ENCODE measurements around the gene MPRIP. TPM values are rescaled to one million over a fixed set of nuclear protein-coding genes. Genes with fewer than 3 reads are reported as not detected.

The MPRIP gene
- total RNA-seq, 1 experiment from 2014 or later, result 140 TPM

GRCh38 chr17:17032131-17032692 lies 10.0 kb upstream of the MPRIP start:
- DNase-seq (ENCODE audit: low spot score) (no peak), ATAC-seq (no peak)
- H3K27ac Mint-ChIP-seq, result no peak overlapping the region
- no peaks in the 10 kb centered on the region for H3K36me3 Mint-ChIP-seq
- H3K9me3 Mint-ChIP-seq, result no peaks in the 10 kb centered on the region
- TF ChIP-seq ATF2 (CRISPR knock-in tag; IDR thresholded peaks at IDR 0.05; ENCODE audit: borderline replicate concordance, low read depth) (no peak), HMGA2 (CRISPR knock-in tag; IDR thresholded peaks at IDR 0.05) (no peak), ZNF138 (CRISPR knock-in tag; conservative IDR thresholded peaks at IDR 0.05) (no peak)
- TF ChIP-seq, protein P1, sequence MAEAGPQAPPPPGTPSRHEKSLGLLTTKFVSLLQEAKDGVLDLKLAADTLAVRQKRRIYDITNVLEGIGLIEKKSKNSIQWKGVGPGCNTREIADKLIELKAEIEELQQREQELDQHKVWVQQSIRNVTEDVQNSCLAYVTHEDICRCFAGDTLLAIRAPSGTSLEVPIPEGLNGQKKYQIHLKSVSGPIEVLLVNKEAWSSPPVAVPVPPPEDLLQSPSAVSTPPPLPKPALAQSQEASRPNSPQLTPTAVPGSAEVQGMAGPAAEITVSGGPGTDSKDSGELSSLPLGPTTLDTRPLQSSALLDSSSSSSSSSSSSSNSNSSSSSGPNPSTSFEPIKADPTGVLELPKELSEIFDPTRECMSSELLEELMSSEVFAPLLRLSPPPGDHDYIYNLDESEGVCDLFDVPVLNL (CRISPR knock-in tag; IDR thresholded peaks at IDR 0.05; ENCODE audit: borderline replicate concordance, low read depth), result no peak
- TF ChIP-seq, protein P2, sequence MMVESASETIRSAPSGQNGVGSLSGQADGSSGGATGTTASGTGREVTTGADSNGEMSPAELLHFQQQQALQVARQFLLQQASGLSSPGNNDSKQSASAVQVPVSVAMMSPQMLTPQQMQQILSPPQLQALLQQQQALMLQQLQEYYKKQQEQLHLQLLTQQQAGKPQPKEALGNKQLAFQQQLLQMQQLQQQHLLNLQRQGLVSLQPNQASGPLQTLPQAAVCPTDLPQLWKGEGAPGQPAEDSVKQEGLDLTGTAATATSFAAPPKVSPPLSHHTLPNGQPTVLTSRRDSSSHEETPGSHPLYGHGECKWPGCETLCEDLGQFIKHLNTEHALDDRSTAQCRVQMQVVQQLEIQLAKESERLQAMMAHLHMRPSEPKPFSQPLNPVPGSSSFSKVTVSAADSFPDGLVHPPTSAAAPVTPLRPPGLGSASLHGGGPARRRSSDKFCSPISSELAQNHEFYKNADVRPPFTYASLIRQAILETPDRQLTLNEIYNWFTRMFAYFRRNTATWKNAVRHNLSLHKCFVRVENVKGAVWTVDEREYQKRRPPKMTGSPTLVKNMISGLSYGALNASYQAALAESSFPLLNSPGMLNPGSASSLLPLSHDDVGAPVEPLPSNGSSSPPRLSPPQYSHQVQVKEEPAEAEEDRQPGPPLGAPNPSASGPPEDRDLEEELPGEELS (CRISPR knock-in tag; IDR thresholded peaks at IDR 0.05), result no peak
- peaks cover 35% of the 10 kb centered on the region for H3K4me1 Mint-ChIP-seq
- CTCF ChIA-PET, result interaction anchor here (0.9 kb wide), 1 partner anchor 110 kb away, joined by 3 read pairs; no protein-coding TSS in a partner anchor
- POLR2A ChIA-PET, result interaction anchor here (1.3 kb wide), 1 partner anchor 9 kb away, joined by 3 read pairs; the partner anchor contains the start of gene MPRIP
- H3K4me3 Mint-ChIP-seq, result no peak overlapping the region
- no peaks in the 10 kb centered on the region for H3K27me3 Mint-ChIP-seq (ENCODE audit: low read depth)

DNA sequence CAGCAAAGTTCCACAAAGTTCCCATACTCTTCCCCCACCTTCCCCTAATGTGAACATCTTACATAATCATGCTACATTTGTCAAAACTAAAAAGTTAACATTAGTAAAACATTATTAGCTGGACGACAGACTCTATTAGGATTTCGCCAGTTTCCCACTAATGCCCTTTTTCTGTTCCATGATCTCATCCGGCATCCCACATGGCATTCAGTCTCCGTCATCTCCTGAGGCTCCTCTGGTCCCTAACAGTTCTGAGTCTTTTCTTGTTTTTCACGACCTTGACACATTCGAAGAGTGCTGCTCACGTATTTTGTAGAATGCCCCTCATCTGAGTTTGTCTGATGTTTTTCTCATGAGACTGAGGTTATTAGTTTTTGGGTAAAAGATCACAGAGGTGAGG lies 8.8 kb upstream of the MPRIP start:
- H3K27ac Mint-ChIP-seq, result no peak overlapping the region
- ChIA-PET CTCF (no interaction called here), POLR2A (no interaction called here)
- no peak for TF ChIP-seq ZBTB21 (CRISPR knock-in tag; IDR thresholded peaks at IDR 0.05; ENCODE audit: borderline replicate concordance)
- TF ChIP-seq FOXJ3 (CRISPR knock-in tag; IDR thresholded peaks at IDR 0.05; ENCODE audit: borderline replicate concordance), result no peak
- no peak for TF ChIP-seq MYBL2 (CRISPR knock-in tag; IDR thresholded peaks at IDR 0.05)
- TF ChIP-seq, protein P3, sequence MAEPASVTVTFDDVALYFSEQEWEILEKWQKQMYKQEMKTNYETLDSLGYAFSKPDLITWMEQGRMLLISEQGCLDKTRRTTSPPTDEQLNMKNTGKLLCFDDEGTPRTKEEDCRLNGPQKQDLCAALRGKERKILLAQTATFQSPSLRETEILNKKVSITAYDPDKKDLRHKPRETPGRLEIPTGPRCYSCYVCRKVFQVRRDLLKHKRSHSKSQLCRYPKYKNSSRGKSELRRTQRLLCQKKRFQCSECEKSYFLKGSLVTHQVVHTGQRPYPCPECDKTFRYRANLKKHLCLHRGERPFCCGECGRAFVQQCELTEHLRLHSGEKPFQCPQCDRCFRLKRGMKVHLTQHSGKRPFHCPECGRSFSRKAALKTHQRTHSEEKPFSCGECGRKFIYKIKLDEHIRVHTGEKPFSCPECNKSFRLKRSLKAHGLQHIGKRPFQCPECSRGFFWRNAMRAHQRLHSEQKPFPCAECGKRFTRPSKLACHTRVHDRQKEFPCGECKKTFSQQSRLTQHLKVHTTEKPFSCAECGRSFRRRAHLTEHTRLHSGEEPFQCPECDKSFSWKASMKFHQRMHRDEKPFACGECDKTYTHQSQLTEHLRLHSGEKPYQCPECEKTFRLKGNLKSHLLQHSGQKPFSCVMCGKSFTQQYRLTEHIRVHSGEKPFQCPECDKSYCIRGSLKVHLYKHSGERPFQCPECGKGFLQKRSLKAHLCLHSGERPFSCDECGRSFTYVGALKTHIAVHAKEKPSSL (CRISPR knock-in tag; conservative IDR thresholded peaks at IDR 0.05), result no peak
- TF ChIP-seq, protein P4, sequence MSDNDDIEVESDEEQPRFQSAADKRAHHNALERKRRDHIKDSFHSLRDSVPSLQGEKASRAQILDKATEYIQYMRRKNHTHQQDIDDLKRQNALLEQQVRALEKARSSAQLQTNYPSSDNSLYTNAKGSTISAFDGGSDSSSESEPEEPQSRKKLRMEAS (CRISPR knock-in tag; IDR thresholded peaks at IDR 0.05), result no peak
- no peak for TF ChIP-seq HMGA2 (CRISPR knock-in tag; IDR thresholded peaks at IDR 0.05)
- no peak for TF ChIP-seq ETV6 (CRISPR knock-in tag; IDR thresholded peaks at IDR 0.05)
- no peak for TF ChIP-seq CREB1 (CRISPR knock-in tag; IDR thresholded peaks at IDR 0.05)
- no peak for DNase-seq (ENCODE audit: low spot score)
- no peak overlapping the region for H3K4me3 Mint-ChIP-seq
- no peak for ATAC-seq
- no peaks in the 10 kb centered on the region for H3K27me3 Mint-ChIP-seq (ENCODE audit: low read depth)
- no peaks in the 10 kb centered on the region for H3K9me3 Mint-ChIP-seq
- H3K36me3 Mint-ChIP-seq, result no peaks in the 10 kb centered on the region
- peaks cover 28% of the 10 kb centered on the region for H3K4me1 Mint-ChIP-seq

DNA sequence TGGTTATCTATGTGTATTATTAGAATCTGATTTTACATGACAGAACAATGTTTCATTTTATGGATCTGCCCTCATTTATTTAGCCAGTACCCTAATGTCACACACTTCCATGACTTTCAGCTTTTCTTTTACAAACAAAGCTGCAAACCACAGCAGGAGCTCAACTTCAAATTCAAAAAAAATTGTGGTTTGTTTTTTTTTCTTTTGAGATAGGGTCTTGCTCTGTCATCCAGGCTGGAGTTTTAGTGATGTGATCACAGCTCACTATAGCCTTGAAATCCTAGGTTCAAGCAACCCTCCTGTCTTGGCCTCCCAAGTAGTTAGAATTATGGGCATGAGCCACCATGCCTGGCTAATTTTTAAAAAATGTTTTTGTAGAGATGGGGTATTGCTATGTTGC lies 8.2 kb upstream of the MPRIP start:
- ChIA-PET CTCF (no interaction called here), POLR2A (no interaction called here)
- Mint-ChIP-seq H3K27ac (no peak overlapping the region), H3K36me3 (no peaks in the 10 kb centered on the region), H3K27me3 (ENCODE audit: low read depth) (no peaks in the 10 kb centered on the region), H3K4me1 (peaks cover 22% of the 10 kb centered on the region), H3K9me3 (no peaks in the 10 kb centered on the region), H3K4me3 (no peak overlapping the region)
- DNase-seq (ENCODE audit: low spot score) (no peak), ATAC-seq (no peak)
- no peak for TF ChIP-seq ZBTB21 (CRISPR knock-in tag; IDR thresholded peaks at IDR 0.05; ENCODE audit: borderline replicate concordance)
- no peak for TF ChIP-seq SMAD4 (CRISPR knock-in tag; IDR thresholded peaks at IDR 0.05)
- TF ChIP-seq IRF1 (CRISPR knock-in tag; IDR thresholded peaks at IDR 0.05), result no peak
- no peak for TF ChIP-seq JAZF1 (CRISPR knock-in tag; IDR thresholded peaks at IDR 0.05)
- no peak for TF ChIP-seq MYBL2 (CRISPR knock-in tag; IDR thresholded peaks at IDR 0.05)
- TF ChIP-seq ZNF317 (CRISPR knock-in tag; IDR thresholded peaks at IDR 0.05; ENCODE audit: borderline replicate concordance, low read depth), result no peak
- TF ChIP-seq NR1H2 (CRISPR knock-in tag; IDR thresholded peaks at IDR 0.05), result no peak
- TF ChIP-seq, protein P5, sequence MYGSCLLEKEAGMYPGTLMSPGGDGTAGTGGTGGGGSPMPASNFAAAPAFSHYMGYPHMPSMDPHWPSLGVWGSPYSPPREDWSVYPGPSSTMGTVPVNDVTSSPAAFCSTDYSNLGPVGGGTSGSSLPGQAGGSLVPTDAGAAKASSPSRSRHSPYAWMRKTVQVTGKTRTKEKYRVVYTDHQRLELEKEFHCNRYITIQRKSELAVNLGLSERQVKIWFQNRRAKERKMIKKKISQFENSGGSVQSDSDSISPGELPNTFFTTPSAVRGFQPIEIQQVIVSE (CRISPR knock-in tag; IDR thresholded peaks at IDR 0.05; ENCODE audit: borderline replicate concordance), result no peak
- no peak for TF ChIP-seq TCF7 (CRISPR knock-in tag; IDR thresholded peaks at IDR 0.05; ENCODE audit: low read depth)
- TF ChIP-seq, protein P6, sequence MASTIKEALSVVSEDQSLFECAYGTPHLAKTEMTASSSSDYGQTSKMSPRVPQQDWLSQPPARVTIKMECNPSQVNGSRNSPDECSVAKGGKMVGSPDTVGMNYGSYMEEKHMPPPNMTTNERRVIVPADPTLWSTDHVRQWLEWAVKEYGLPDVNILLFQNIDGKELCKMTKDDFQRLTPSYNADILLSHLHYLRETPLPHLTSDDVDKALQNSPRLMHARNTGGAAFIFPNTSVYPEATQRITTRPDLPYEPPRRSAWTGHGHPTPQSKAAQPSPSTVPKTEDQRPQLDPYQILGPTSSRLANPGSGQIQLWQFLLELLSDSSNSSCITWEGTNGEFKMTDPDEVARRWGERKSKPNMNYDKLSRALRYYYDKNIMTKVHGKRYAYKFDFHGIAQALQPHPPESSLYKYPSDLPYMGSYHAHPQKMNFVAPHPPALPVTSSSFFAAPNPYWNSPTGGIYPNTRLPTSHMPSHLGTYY (CRISPR knock-in tag; IDR thresholded peaks at IDR 0.05), result no peak
